ENCODE data around the gene ATXN1. TPM values are rescaled to one million over a fixed set of nuclear protein-coding genes. Genes with fewer than 3 reads are reported as not detected.
A peak's percentile ranks its signal among the peaks of the same experiment; 100 is the strongest.

Gene ATXN1
- total RNA-seq, 4 donors from 2014 or later: 48.7 to 166 (median 105) TPM

DNA sequence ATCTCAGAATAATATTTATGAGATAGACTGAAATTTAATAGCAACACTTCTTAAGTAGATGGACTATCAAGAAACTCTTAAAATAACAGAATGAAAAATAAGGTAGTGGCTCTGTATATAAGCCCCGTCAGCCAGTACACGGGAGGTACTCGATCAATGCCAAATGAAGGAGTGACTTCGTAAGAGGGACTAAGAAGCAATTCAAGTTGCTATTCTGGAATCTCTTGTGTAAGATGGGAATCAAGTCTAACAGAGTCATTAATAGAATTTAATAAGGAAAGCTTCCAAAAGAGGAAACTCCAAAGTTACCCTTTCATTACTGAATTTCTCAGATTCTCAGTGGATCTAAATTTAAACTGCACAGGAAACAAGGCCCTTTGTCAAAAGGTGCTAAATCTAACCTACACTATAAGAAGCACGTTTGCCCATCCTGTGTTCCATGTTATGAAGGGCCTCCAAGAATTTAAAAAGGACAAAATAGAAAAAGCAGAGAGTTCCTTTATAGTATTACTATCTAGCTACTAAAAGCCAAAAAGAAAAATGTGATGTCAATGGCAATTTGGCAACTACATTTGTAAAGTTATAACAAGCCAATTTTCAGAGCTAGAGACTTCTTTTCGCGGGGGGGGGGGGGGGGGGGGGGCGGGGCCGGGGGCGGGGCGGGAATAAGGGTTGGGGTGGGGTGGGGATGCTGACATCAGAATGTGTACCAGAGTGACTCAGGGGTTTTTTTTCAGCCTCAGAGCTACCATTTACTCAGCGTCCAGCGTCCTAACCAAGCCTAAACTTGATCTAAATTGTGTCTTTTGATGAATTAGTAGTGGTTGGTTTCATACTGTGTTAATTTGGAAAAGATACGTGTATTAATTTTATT is 322.3 kb downstream of the ATXN1 start:
- Histone ChIP-seq H3K27me3 (no peaks in the 10 kb centered on the region), H3K27ac (peak overlapping the region in 1 of 4 donors; percentile 24), H3K36me3 (no peaks in the 10 kb centered on the region), H3K9me3 (no peaks in the 10 kb centered on the region), H3K4me1 (peaks cover 0 to 19% (median 0%) of the 10 kb centered on the region in 4 donors), H3K4me3 (no peak overlapping the region)
- in situ Hi-C loops (cut with MboI; ENCODE audit: low pct_ligation_motif_present in 1 of 4, low pct_unique_long_range_greater_than_20kb in 1 of 4, low sequenced_read_pairs in 3 of 4): no loop called here
- DNase-seq: no peak
- intact Hi-C loops (cut with DNase I; ENCODE audit: low total_unique reads): no loop called here
- WGBS, 2 donors (ENCODE audit: low coverage in 1 of 2): 40 to 43% methylated on average over 6 to 13 of the region's 14 CpGs
- TF ChIP-seq EP300 (IDR thresholded peaks at IDR 0.05; ENCODE audit: low read depth) (no peak), CTCF (IDR thresholded peaks at IDR 0.05) (no peak), POLR2A (IDR thresholded peaks at IDR 0.05) (no peak), POLR2AphosphoS5 (IDR thresholded peaks at IDR 0.05) (no peak)

DNA sequence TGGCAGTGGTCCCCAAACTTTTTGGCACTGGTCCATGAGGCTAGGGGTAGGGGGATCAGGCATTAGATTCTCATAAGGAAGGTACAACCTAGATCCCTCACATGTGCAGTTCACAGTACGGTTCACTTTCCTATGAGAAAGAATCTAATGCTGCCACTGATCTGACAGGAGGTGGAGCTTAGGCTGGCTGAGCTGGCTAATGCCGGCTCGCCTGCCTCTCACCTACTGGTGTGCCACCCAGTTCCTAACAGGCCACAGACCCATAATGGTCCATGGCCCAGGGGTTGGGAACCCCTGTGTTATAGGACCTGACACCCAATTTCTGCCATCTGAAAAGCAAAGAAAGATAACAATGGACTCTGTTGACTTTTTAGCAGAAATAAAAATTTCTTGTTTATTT is 323.3 kb downstream of the ATXN1 start:
- Histone ChIP-seq H3K36me3 (no peaks in the 10 kb centered on the region), H3K27ac (no peak overlapping the region), H3K9me3 (no peaks in the 10 kb centered on the region), H3K27me3 (no peaks in the 10 kb centered on the region), H3K4me1 (peaks cover 0 to 29% (median 2%) of the 10 kb centered on the region in 4 donors), H3K4me3 (no peak overlapping the region)
- in situ Hi-C loops (cut with MboI; ENCODE audit: low pct_ligation_motif_present in 1 of 4, low pct_unique_long_range_greater_than_20kb in 1 of 4, low sequenced_read_pairs in 3 of 4) (no loop called here), intact Hi-C loops (cut with DNase I; ENCODE audit: low total_unique reads) (no loop called here)
- no peak for TF ChIP-seq POLR2A (IDR thresholded peaks at IDR 0.05)
- TF ChIP-seq EP300 (IDR thresholded peaks at IDR 0.05; ENCODE audit: low read depth): no peak
- TF ChIP-seq POLR2AphosphoS5 (IDR thresholded peaks at IDR 0.05): no peak
- TF ChIP-seq CTCF (IDR thresholded peaks at IDR 0.05): no peak
- 80 to 96% methylated on average over 2 to 3 of the region's 3 CpGs for WGBS, 2 donors (ENCODE audit: low coverage in 1 of 2)
- no peak for DNase-seq

DNA sequence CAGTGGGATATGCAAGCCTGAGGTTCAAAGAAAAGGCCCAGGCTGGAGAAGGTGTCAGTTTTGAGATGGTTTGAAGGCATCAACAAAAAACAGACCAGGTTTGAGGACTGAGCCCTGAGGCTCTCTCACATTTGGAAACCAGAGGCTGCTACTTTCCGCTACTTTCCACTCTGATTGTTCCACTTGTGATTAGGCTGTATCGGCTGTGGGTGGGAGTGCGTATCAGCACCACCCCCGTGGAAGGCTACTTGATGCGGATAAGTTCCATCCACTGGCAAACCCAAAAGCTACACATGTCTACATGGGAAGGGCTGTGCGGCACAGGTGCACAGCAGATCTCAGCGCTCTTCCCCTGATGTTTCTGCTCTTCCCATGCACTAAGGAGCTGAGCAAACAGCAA is 324.2 kb downstream of the ATXN1 start:
- Histone ChIP-seq H3K36me3 (no peaks in the 10 kb centered on the region), H3K9me3 (no peaks in the 10 kb centered on the region), H3K4me3 (no peak overlapping the region), H3K27me3 (no peaks in the 10 kb centered on the region), H3K4me1 (peaks cover 8 to 38% (median 10%) of the 10 kb centered on the region in 4 donors), H3K27ac (no peak overlapping the region)
- 96% methylated on average over 7 of the region's 7 CpGs; no CpG with 5 or more reads in 1 of the 2 donors for WGBS, 2 donors (ENCODE audit: low coverage in 1 of 2)
- in situ Hi-C loops (cut with MboI; ENCODE audit: low pct_ligation_motif_present in 1 of 4, low pct_unique_long_range_greater_than_20kb in 1 of 4, low sequenced_read_pairs in 3 of 4) (no loop called here), intact Hi-C loops (cut with DNase I; ENCODE audit: low total_unique reads) (no loop called here)
- DNase-seq: no peak
- TF ChIP-seq POLR2AphosphoS5 (IDR thresholded peaks at IDR 0.05) (no peak), EP300 (IDR thresholded peaks at IDR 0.05; ENCODE audit: low read depth) (no peak), CTCF (IDR thresholded peaks at IDR 0.05) (no peak), POLR2A (IDR thresholded peaks at IDR 0.05) (no peak)

DNA sequence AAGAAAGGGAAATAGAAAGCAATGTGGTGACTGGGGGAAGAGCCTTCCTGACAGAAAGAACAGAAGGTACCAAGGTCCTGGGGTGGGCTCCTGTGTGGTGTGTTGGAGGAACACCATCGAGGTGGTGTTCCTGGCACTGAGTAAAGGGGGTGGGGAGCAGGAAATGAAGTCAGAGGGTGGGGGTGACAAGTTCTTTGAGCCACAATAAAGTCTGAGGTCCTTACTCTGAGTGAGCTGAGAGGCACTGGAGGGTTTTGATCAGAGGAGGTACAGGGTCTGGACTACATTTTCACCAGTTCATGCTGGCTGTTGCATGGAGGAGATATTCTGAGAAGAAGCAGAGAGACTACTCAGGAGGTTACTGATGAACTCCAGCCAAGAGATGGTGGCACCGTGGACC is 324.7 kb downstream of the ATXN1 start:
- in situ Hi-C loops (cut with MboI; ENCODE audit: low pct_ligation_motif_present in 1 of 4, low pct_unique_long_range_greater_than_20kb in 1 of 4, low sequenced_read_pairs in 3 of 4): no loop called here
- Histone ChIP-seq H3K27me3 (no peaks in the 10 kb centered on the region), H3K4me1 (peaks cover 9 to 43% (median 13%) of the 10 kb centered on the region in 4 donors), H3K27ac (no peak overlapping the region), H3K36me3 (no peaks in the 10 kb centered on the region), H3K9me3 (no peaks in the 10 kb centered on the region), H3K4me3 (no peak overlapping the region)
- TF ChIP-seq EP300 (IDR thresholded peaks at IDR 0.05; ENCODE audit: low read depth) (no peak), POLR2AphosphoS5 (IDR thresholded peaks at IDR 0.05) (no peak), CTCF (IDR thresholded peaks at IDR 0.05) (no peak), POLR2A (IDR thresholded peaks at IDR 0.05) (no peak)
- intact Hi-C loops (cut with DNase I; ENCODE audit: low total_unique reads): no loop called here
- peak; percentile 15 for DNase-seq
- 78 to 81% methylated on average over 2 of the region's 2 CpGs for WGBS, 2 donors (ENCODE audit: low coverage in 1 of 2)

All from transverse colon (tissue), 4 donors.